NCI-H2227 treated with DMSO at 0.1 percent for 48 hours (cell line): ENCODE data around the gene ZNF699.
"Not testable (repeated sequence)": the region's sequence is repeated elsewhere in the genome, so short reads cannot be mapped to it uniquely, and the experiment has no call there.

Experiments used
- DNase-seq: peaks from one replicate; lab custom pipeline; 2025; lab: John Stamatoyannopoulos, UW

The ZNF699 gene

GRCh38 chr19:9289231-9289884 lies 20.3 kb downstream of the ZNF699 start:
- DNase-seq: no peak

DNA sequence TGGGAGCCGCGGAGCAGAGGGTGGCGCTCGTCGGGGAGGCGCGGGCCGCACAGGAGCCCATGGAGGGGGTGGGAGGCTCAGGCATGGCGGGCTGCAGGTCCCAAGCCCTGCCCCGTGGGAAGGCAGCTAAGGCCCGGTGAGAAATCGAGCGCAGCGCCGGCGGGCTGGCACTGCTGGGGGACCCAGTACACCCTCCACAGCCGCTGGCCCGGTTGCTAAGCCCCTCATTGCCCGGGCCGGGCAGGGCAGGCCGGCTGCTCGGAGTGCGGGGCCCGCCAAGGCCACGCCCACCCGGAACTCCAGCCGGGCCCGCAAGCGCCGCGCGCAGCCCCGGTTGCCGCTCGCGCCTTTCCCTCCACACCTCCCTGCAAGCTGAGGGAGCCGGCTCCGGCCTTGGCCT lies 26.2 kb downstream of the ZNF699 start:
- DNase-seq: not testable (repeated sequence)

DNA sequence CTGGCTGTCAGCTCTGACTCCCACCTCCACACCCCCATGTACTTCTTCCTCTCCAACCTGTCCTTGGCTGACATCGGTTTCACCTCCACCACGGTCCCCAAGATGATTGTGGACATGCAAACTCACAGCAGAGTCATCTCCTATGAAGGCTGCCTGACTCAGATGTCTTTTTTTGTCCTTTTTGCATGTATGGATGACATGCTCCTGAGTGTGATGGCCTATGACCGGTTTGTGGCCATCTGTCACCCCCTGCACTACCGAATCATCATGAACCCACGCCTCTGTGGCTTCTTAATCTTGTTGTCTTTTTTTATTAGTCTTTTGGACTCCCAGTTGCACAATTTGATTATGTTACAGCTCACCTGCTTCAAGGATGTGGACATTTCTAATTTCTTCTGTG lies 58.4 kb downstream of the ZNF699 start:
- no peak for DNase-seq

DNA sequence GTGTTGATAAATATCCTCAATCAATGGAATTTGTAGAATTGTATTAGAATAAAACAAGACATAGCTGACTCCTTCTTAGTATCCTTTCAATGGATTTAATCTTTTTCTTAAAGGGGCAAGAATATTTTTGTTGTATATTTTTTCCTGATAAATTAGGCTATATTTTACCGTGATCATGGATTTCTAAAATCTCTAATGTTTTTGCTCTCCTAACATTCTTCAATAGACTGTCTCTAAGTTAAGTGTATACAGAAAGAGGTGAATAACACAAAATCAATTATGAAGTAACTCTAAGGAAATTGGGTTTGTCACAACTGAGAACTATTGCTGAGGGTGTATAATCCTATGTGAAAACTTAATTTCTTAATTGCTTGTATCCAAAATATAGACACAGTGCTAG lies 59.0 kb downstream of the ZNF699 start, which contains the start of gene OR7E24:
Gene OR7E24, plus strand, starts transcription at position 301 of the 400 bp plus-strand sequence. CDS start 114 bp downstream, outside the sequence.
- DNase-seq: no peak
